Measurements from ENCODE around the gene PNLIPRP2. TPM values are rescaled to one million over a fixed set of nuclear protein-coding genes. Genes with fewer than 3 reads are reported as not detected.

PNLIPRP2 gene
- total RNA-seq, 1 donor from 2014 or later, result not detected

GRCh38 chr10:116587878-116588591 is 32.7 kb upstream of the PNLIPRP2 start:
- Histone ChIP-seq H3K4me3 (ENCODE audit: insufficient read depth, low read depth, low read length) (no peak overlapping the region), H3K36me3 (ENCODE audit: insufficient read depth, low read length) (no peaks in the 10 kb centered on the region), H4K20me1 (ENCODE audit: insufficient read depth, low read length) (no peaks in the 10 kb centered on the region), H3K4me2 (ENCODE audit: low read length) (no peak overlapping the region), H2AFZ (ENCODE audit: low read depth, low read length) (no peak overlapping the region), H3K9ac (ENCODE audit: low read length) (no peak overlapping the region), H3K27ac (ENCODE audit: low read depth, low read length) (no peak overlapping the region), H3K79me2 (ENCODE audit: insufficient read depth, low read length) (no peaks in the 10 kb centered on the region), H3K4me1 (ENCODE audit: insufficient read depth, low read length) (no peaks in the 10 kb centered on the region), H3K9me3 (ENCODE audit: insufficient read depth, low read depth, low read length) (peaks cover 8% of the 10 kb centered on the region), H3K27me3 (ENCODE audit: insufficient read depth, low read length) (no peaks in the 10 kb centered on the region)
- TF ChIP-seq CTCF (IDR thresholded peaks at IDR 0.05; ENCODE audit: insufficient read depth, low read depth, low read length), result no peak
- TF ChIP-seq EZH2 (IDR thresholded peaks at IDR 0.05; ENCODE audit: insufficient read depth, low read length), result no peak
- Mint-ChIP-seq H3K9me3 (ENCODE audit: unreplicated experiment) (no peaks in the 10 kb centered on the region), H3K27me3 (ENCODE audit: low read depth, unreplicated experiment) (peaks cover 9% of the 10 kb centered on the region), H3K27ac (ENCODE audit: unreplicated experiment) (peak overlapping the region; percentile 66), H3K36me3 (ENCODE audit: low read depth, unreplicated experiment) (no peaks in the 10 kb centered on the region), H3K4me1 (ENCODE audit: low read depth, unreplicated experiment) (peaks cover 3% of the 10 kb centered on the region), H3K4me3 (ENCODE audit: unreplicated experiment) (no peak overlapping the region)
- FAIRE-seq (no peak), DNase-seq (ENCODE audit: low read depth) (no peak)

DNA sequence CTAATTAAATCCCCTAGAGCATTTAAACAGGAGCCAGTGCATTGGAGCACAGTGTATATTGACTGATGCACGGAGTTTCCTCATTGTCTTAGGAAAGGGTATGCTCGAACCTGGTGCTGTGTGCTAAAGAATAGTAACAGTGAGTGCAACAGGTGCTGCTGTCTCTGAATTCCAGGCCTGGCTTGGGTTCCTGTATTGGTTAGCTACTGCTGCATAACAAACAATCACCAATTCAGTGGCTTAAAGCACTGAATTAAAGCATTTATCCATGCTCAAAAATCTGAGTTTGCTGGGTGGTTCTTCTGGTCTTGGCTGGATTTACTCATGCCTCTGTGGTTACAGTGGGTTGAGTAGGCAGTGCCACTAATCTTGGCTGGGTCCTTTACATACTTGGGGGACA is 31.8 kb upstream of the PNLIPRP2 start:
- H3K4me1 ChIP-seq (ENCODE audit: insufficient read depth, low read length), result no peaks in the 10 kb centered on the region
- Mint-ChIP-seq H3K27me3 (ENCODE audit: low read depth, unreplicated experiment) (peaks cover 9% of the 10 kb centered on the region), H3K9me3 (ENCODE audit: unreplicated experiment) (no peaks in the 10 kb centered on the region), H3K4me1 (ENCODE audit: low read depth, unreplicated experiment) (peaks cover 3% of the 10 kb centered on the region), H3K4me3 (ENCODE audit: unreplicated experiment) (no peak overlapping the region), H3K27ac (ENCODE audit: unreplicated experiment) (no peak overlapping the region), H3K36me3 (ENCODE audit: low read depth, unreplicated experiment) (no peaks in the 10 kb centered on the region)
- no peaks in the 10 kb centered on the region for H3K79me2 ChIP-seq (ENCODE audit: insufficient read depth, low read length)
- H4K20me1 ChIP-seq (ENCODE audit: insufficient read depth, low read length), result no peaks in the 10 kb centered on the region
- no peaks in the 10 kb centered on the region for H3K27me3 ChIP-seq (ENCODE audit: insufficient read depth, low read length)
- no peak overlapping the region for H3K9ac ChIP-seq (ENCODE audit: low read length)
- no peak overlapping the region for H3K27ac ChIP-seq (ENCODE audit: low read depth, low read length)
- FAIRE-seq (no peak), DNase-seq (ENCODE audit: low read depth) (no peak)
- H3K36me3 ChIP-seq (ENCODE audit: insufficient read depth, low read length), result no peaks in the 10 kb centered on the region
- TF ChIP-seq EZH2 (IDR thresholded peaks at IDR 0.05; ENCODE audit: insufficient read depth, low read length) (no peak), CTCF (IDR thresholded peaks at IDR 0.05; ENCODE audit: insufficient read depth, low read depth, low read length) (no peak)
- peaks cover 8% of the 10 kb centered on the region for H3K9me3 ChIP-seq (ENCODE audit: insufficient read depth, low read depth, low read length)
- no peak overlapping the region for H3K4me3 ChIP-seq (ENCODE audit: insufficient read depth, low read depth, low read length)
- H2AFZ ChIP-seq (ENCODE audit: low read depth, low read length), result no peak overlapping the region
- no peak overlapping the region for H3K4me2 ChIP-seq (ENCODE audit: low read length)

- Mint-ChIP-seq H3K9me3 (ENCODE audit: unreplicated experiment) (no peaks in the 10 kb centered on the region), H3K4me3 (ENCODE audit: unreplicated experiment) (no peak overlapping the region), H3K27ac (ENCODE audit: unreplicated experiment) (no peak overlapping the region), H3K4me1 (ENCODE audit: low read depth, unreplicated experiment) (peaks cover 3% of the 10 kb centered on the region), H3K27me3 (ENCODE audit: low read depth, unreplicated experiment) (peaks cover 12% of the 10 kb centered on the region), H3K36me3 (ENCODE audit: low read depth, unreplicated experiment) (no peaks in the 10 kb centered on the region)
- DNase-seq (ENCODE audit: low read depth) (no peak), FAIRE-seq (no peak)
- Histone ChIP-seq H3K9ac (ENCODE audit: low read length) (no peak overlapping the region), H3K4me3 (ENCODE audit: insufficient read depth, low read depth, low read length) (no peak overlapping the region), H3K79me2 (ENCODE audit: insufficient read depth, low read length) (no peaks in the 10 kb centered on the region), H3K9me3 (ENCODE audit: insufficient read depth, low read depth, low read length) (peaks cover 8% of the 10 kb centered on the region), H3K27ac (ENCODE audit: low read depth, low read length) (no peak overlapping the region), H2AFZ (ENCODE audit: low read depth, low read length) (no peak overlapping the region), H3K27me3 (ENCODE audit: insufficient read depth, low read length) (no peaks in the 10 kb centered on the region), H3K36me3 (ENCODE audit: insufficient read depth, low read length) (no peaks in the 10 kb centered on the region), H4K20me1 (ENCODE audit: insufficient read depth, low read length) (no peaks in the 10 kb centered on the region), H3K4me1 (ENCODE audit: insufficient read depth, low read length) (no peaks in the 10 kb centered on the region), H3K4me2 (ENCODE audit: low read length) (no peak overlapping the region)
- TF ChIP-seq CTCF (IDR thresholded peaks at IDR 0.05; ENCODE audit: insufficient read depth, low read depth, low read length) (no peak), EZH2 (IDR thresholded peaks at IDR 0.05; ENCODE audit: insufficient read depth, low read length) (no peak)
Observed at GRCh38 chr10:116589926-116590325, 30.8 kb upstream of the PNLIPRP2 start.
